HCT116 (cell line): ENCODE results near the gene SMS. TPM values are rescaled to one million over a fixed set of nuclear protein-coding genes. Genes with fewer than 3 reads are reported as not detected.

Source experiments
- ATAC-seq: fragments of 200-7000 bp; cut with Tn5 transposase; 2 replicates; pipeline ENCODE4 v1.9.1; 2020; ENCODE audit warnings: mild to moderate bottlenecking, moderate library complexity
- BruUV-seq: library from RNA; stranded (reverse); fragments of 400-500 nt; replicated peaks from 2 replicates; lab custom pipeline; 2021; lab: Mats Ljungman, UMichigan
- CTCF ChIA-PET: fragments of 300-600 bp; sonication (Branson Sonifier 250); formaldehyde crosslinking; loops from one replicate; lab custom pipeline; 2021; ENCODE audit warnings: antibody characterized with exemption; lab: Charles Lee
- POLR2A ChIA-PET: fragments of 300-600, 350-600 bp; sonication (Branson Sonifier 250); formaldehyde crosslinking; loops from one replicate; lab custom pipeline; 2021; ENCODE audit warnings: antibody characterized with exemption; lab: Charles Lee
- RAD21 ChIA-PET, 2 experiments: fragments of 300-600 bp; sonication (Branson Sonifier 250); formaldehyde crosslinking; loops; one replicate each; lab custom pipeline; 2023; ENCODE audit warnings: low total read pairs in 2 of 2; ENCODE audit not compliant: uncharacterized antibody in 2 of 2, unreplicated experiment in 2 of 2, low non-redundant PET in 1 of 2; lab: Charles Lee
- DNase-seq: peaks from one replicate; pipeline ENCODE4 v3.0.0-alpha.2; 2010; ENCODE audit warnings: low read depth, low spot score
- H2AFZ ChIP-seq: fragments of 200-600 bp; shearing (Covaris generic), sonication (generic); 2 replicates; pipeline ENCODE4 v1.6.1; 2017; ENCODE audit warnings: low read depth, mixed run types, mixed read lengths, antibody characterized with exemption, low read length; ENCODE audit not compliant: poor library complexity, severe bottlenecking
- H3K27ac ChIP-seq: 2 replicates; pipeline ENCODE4 v1.5.1; 2012; ENCODE audit warnings: low read depth, low read length
- H3K27me3 ChIP-seq: fragments of 200-600 bp; sonication (generic); 2 replicates; pipeline ENCODE4 v1.6.1; 2016; ENCODE audit warnings: mixed run types, low read length, mixed read lengths; ENCODE audit not compliant: insufficient read depth
- H3K36me3 ChIP-seq, 2 experiments: fragments of 200-500 bp in 1 of 2; fragments of 200-600 bp in 1 of 2; sonication (Bioruptor generic) in 1 of 2; sonication (generic) in 1 of 2; 2 replicates each; pipeline versions ENCODE4 v1.5.1 to v1.6.1; 2014 to 2016; ENCODE audit warnings: low read length in 2 of 2, inconsistent platforms in 1 of 2, mixed read lengths in 1 of 2, mixed run types in 1 of 2; ENCODE audit not compliant: insufficient read depth in 2 of 2, control insufficient read depth in 1 of 2
- H3K4me1 ChIP-seq, 2 experiments: fragments of 200-600 bp in 1 of 2; sonication (generic) in 1 of 2; 2 replicates each; pipeline versions ENCODE4 v1.5.1 to v1.6.1; 2012 to 2017; ENCODE audit warnings: low read length in 2 of 2, inconsistent platforms in 1 of 2, mild to moderate bottlenecking in 1 of 2, mixed read lengths in 1 of 2, mixed run types in 1 of 2, moderate library complexity in 1 of 2; ENCODE audit not compliant: insufficient read depth in 2 of 2, control insufficient read depth in 1 of 2
- H3K4me2 ChIP-seq: fragments of 200-600 bp; sonication (generic); 2 replicates; pipeline ENCODE4 v1.6.1; 2017; ENCODE audit warnings: mixed run types, low read length, mixed read lengths
- H3K4me3 ChIP-seq, 2 experiments: fragments of 200-600 bp in 1 of 2; sonication (generic) in 1 of 2; replicated peaks in 1 of 2; 2 replicates each; pipeline ENCODE4 v1.5.1; 2011 to 2016; ENCODE audit warnings: low read length in 2 of 2, control low read depth in 1 of 2, low read depth in 1 of 2, mild to moderate bottlenecking in 1 of 2, mixed read lengths in 1 of 2, mixed run types in 1 of 2
- H3K79me2 ChIP-seq: fragments of 200-600 bp; sonication (generic); 2 replicates; pipeline ENCODE4 v1.6.1; 2017; ENCODE audit warnings: mild to moderate bottlenecking, mixed run types, low read length, moderate library complexity, mixed read lengths; ENCODE audit not compliant: insufficient read depth
- H3K9ac ChIP-seq: fragments of 200-600 bp; sonication (generic); 2 replicates; pipeline ENCODE4 v1.6.1; 2016; ENCODE audit warnings: low read length, mixed read lengths
- H3K9me2 ChIP-seq: fragments of 200-600 bp; sonication (generic), shearing (Covaris generic); 2 replicates; pipeline ENCODE4 v1.6.1; 2017; ENCODE audit warnings: mixed run types, mild to moderate bottlenecking, moderate library complexity; ENCODE audit not compliant: insufficient read depth
- H3K9me3 ChIP-seq, 2 experiments: fragments of 200-500 bp in 1 of 2; fragments of 200-600 bp in 1 of 2; sonication (Bioruptor generic) in 1 of 2; sonication (generic) in 1 of 2; 2 replicates each; pipeline ENCODE4 v1.6.1; 2014 to 2017; ENCODE audit warnings: low read length in 2 of 2, mixed read lengths in 2 of 2, inconsistent platforms in 1 of 2, low read depth in 1 of 2, mild to moderate bottlenecking in 1 of 2, mixed run types in 1 of 2, moderate library complexity in 1 of 2; ENCODE audit not compliant: control insufficient read depth in 1 of 2, insufficient read depth in 1 of 2
- H4K20me1 ChIP-seq: fragments of 200-600 bp; sonication (generic), shearing (Covaris generic); 2 replicates; pipeline ENCODE4 v1.6.1; 2017; ENCODE audit warnings: mixed run types, mild to moderate bottlenecking, moderate library complexity; ENCODE audit not compliant: insufficient read depth
- CBX3 ChIP-seq: IDR thresholded peaks from 2 replicates; pipeline ENCODE4 v1.6.1; 2012; ENCODE audit warnings: low read depth
- CEBPB ChIP-seq: IDR thresholded peaks from 2 replicates; pipeline ENCODE4 v1.6.1; 2012; ENCODE audit warnings: low read depth
- EGR1 ChIP-seq: IDR thresholded peaks from 2 replicates; pipeline ENCODE4 v1.6.1; 2012; ENCODE audit warnings: low read depth
- ELF1 ChIP-seq: IDR thresholded peaks from 2 replicates; pipeline ENCODE4 v1.6.1; 2012; ENCODE audit warnings: low read depth, borderline replicate concordance
- EZH2phosphoT487 ChIP-seq: fragments of 200-600 bp; IDR thresholded peaks from 2 replicates; pipeline ENCODE4 v1.6.1; 2018; ENCODE audit warnings: antibody characterized with exemption, borderline replicate concordance
- FOSL1 ChIP-seq: IDR thresholded peaks from 2 replicates; pipeline ENCODE4 v1.6.1; 2012; ENCODE audit warnings: low read depth
- JUND ChIP-seq: IDR thresholded peaks from 2 replicates; pipeline ENCODE4 v1.6.1; 2012
- POLR2A ChIP-seq: IDR thresholded peaks from 2 replicates; pipeline ENCODE4 v1.7.0; 2011; ENCODE audit warnings: borderline replicate concordance; ENCODE audit not compliant: insufficient read depth, insufficient read length; ENCODE audit errors: extremely low read depth
- POLR2AphosphoS5 ChIP-seq: IDR thresholded peaks from 2 replicates; pipeline ENCODE4 v1.6.1; 2011; ENCODE audit warnings: mild to moderate bottlenecking, low read depth, low read length, moderate library complexity
- RAD21 ChIP-seq: IDR thresholded peaks from 2 replicates; pipeline ENCODE4 v1.6.1; 2012; ENCODE audit warnings: low read depth, mild to moderate bottlenecking
- SIN3A ChIP-seq: IDR thresholded peaks from 2 replicates; pipeline ENCODE4 v1.6.1; 2012; ENCODE audit warnings: low read depth
- SP1 ChIP-seq: IDR thresholded peaks from 2 replicates; pipeline ENCODE4 v1.6.1; 2012; ENCODE audit warnings: low read depth
- SRF ChIP-seq: IDR thresholded peaks from 2 replicates; pipeline ENCODE4 v1.6.1; 2012; ENCODE audit warnings: low read depth
- YY1 ChIP-seq: IDR thresholded peaks from 2 replicates; pipeline ENCODE4 v1.6.1; 2011; ENCODE audit warnings: low read length, low read depth, moderate library complexity, mild to moderate bottlenecking; ENCODE audit not compliant: insufficient replicate concordance; ENCODE audit errors: extremely low read depth
- ZNF274 ChIP-seq: fragments of 200-500 bp; sonication (Bioruptor generic); IDR thresholded peaks from 2 replicates; pipeline ENCODE4 v1.6.1; 2014; ENCODE audit warnings: mild to moderate bottlenecking, low read depth, low read length, inconsistent platforms
- intact Hi-C: fragments of 100-400 bp; cut with micrococcal nuclease; formaldehyde crosslinking; loops from 2 replicates; pipeline ENCODE4 v1.10.0; 2022
- total RNA-seq: library from RNA; stranded (reverse); gene quantifications from one replicate; pipeline ENCODE4 v1.2.1, GENCODE V29; 2021; ENCODE audit not compliant: unreplicated experiment
- TF ChIP-seq, protein P1 (sequence below), 3 experiments: fragments of 200-600 bp in 1 of 3; sonication (generic) in 1 of 3; IDR thresholded peaks in 2 of 3; conservative IDR thresholded peaks in 1 of 3; 2 replicates each; pipeline ENCODE4 v1.5.1; 2012 to 2017; ENCODE audit warnings: low read depth in 2 of 3, low read length in 2 of 3, antibody characterized with exemption in 1 of 3, borderline replicate concordance in 1 of 3, control low read depth in 1 of 3, mild to moderate bottlenecking in 1 of 3, mixed read lengths in 1 of 3, mixed run types in 1 of 3, moderate library complexity in 1 of 3; ENCODE audit not compliant: insufficient read depth in 1 of 3
- TF ChIP-seq, protein P2 (sequence below): IDR thresholded peaks from 2 replicates; pipeline ENCODE4 v1.6.1; 2011; ENCODE audit warnings: mild to moderate bottlenecking, low read length, moderate library complexity; ENCODE audit not compliant: insufficient replicate concordance; ENCODE audit errors: extremely low read depth
- TF ChIP-seq, protein P3 (sequence below): IDR thresholded peaks from 2 replicates; pipeline ENCODE4 v1.6.1; 2012

The SMS gene
- total RNA-seq, 1 experiment from 2014 or later: 164 TPM

- Histone ChIP-seq H3K9ac (no peak overlapping the region), H3K4me1 (no peaks in the 10 kb centered on the region), H3K27me3 (no peaks in the 10 kb centered on the region), H2AFZ (no peak overlapping the region), H3K36me3 (no peaks in the 10 kb centered on the region), H3K27ac (no peak overlapping the region), H3K4me2 (no peak overlapping the region), H4K20me1 (peaks cover 9% of the 10 kb centered on the region; the same call in 1 of the 2 replicates), H3K79me2 (peaks cover 98% of the 10 kb centered on the region), H3K9me3 (no peaks in the 10 kb centered on the region)
- intact Hi-C loops: no loop called here
- BruUV-seq: no TSS peak
- ChIA-PET POLR2A (no interaction called here), RAD21 (no interaction called here)
- no peak for ATAC-seq
- TF ChIP-seq SIN3A (no peak), EGR1 (no peak), ZNF274 (no peak), POLR2A (no peak), RAD21 (no peak), ELF1 (no peak), SP1 (no peak), CEBPB (no peak), EZH2phosphoT487 (no peak), YY1 (no peak), POLR2AphosphoS5 (no peak), SRF (no peak), CBX3 (no peak), FOSL1 (no peak), JUND (no peak)
- TF ChIP-seq, protein P1, sequence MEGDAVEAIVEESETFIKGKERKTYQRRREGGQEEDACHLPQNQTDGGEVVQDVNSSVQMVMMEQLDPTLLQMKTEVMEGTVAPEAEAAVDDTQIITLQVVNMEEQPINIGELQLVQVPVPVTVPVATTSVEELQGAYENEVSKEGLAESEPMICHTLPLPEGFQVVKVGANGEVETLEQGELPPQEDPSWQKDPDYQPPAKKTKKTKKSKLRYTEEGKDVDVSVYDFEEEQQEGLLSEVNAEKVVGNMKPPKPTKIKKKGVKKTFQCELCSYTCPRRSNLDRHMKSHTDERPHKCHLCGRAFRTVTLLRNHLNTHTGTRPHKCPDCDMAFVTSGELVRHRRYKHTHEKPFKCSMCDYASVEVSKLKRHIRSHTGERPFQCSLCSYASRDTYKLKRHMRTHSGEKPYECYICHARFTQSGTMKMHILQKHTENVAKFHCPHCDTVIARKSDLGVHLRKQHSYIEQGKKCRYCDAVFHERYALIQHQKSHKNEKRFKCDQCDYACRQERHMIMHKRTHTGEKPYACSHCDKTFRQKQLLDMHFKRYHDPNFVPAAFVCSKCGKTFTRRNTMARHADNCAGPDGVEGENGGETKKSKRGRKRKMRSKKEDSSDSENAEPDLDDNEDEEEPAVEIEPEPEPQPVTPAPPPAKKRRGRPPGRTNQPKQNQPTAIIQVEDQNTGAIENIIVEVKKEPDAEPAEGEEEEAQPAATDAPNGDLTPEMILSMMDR (IDR thresholded peaks at IDR 0.05 in 2 of 3, conservative IDR thresholded peaks at IDR 0.05 in 1 of 3; ENCODE audit: borderline replicate concordance in 1 of 3, insufficient read depth in 1 of 3, low read depth in 2 of 3, low read length in 2 of 3): no peak
- TF ChIP-seq, protein P2, sequence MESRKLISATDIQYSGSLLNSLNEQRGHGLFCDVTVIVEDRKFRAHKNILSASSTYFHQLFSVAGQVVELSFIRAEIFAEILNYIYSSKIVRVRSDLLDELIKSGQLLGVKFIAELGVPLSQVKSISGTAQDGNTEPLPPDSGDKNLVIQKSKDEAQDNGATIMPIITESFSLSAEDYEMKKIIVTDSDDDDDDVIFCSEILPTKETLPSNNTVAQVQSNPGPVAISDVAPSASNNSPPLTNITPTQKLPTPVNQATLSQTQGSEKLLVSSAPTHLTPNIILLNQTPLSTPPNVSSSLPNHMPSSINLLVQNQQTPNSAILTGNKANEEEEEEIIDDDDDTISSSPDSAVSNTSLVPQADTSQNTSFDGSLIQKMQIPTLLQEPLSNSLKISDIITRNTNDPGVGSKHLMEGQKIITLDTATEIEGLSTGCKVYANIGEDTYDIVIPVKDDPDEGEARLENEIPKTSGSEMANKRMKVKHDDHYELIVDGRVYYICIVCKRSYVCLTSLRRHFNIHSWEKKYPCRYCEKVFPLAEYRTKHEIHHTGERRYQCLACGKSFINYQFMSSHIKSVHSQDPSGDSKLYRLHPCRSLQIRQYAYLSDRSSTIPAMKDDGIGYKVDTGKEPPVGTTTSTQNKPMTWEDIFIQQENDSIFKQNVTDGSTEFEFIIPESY: no peak
- TF ChIP-seq, protein P3, sequence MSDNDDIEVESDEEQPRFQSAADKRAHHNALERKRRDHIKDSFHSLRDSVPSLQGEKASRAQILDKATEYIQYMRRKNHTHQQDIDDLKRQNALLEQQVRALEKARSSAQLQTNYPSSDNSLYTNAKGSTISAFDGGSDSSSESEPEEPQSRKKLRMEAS: no peak
- TF ChIP-seq, all 23 proteins: peak for 0
- CTCF ChIA-PET: no interaction called here
- Histone ChIP-seq H3K9me2 (no peaks in the 10 kb centered on the region), H3K4me3 (no peak overlapping the region)
- DNase-seq: no peak
Measured at GRCh38 chrX:21955403-21956189, 15.1 kb downstream of the SMS start.
